DOHH2 (cell line): ENCODE measurements around the gene RIPK3.

ENCODE experiments used
- H3F3A ChIP-seq: fragments of 200-600 bp; sonication (generic), shearing (Covaris generic); 2 replicates; pipeline ENCODE4 v1.6.0; 2016; ENCODE audit warnings: antibody characterized with exemption, mild to moderate bottlenecking; ENCODE audit not compliant: control insufficient read depth, insufficient read depth
- H3K27ac ChIP-seq: fragments of 200-600 bp; sonication (generic); 2 replicates; pipeline ENCODE4 v1.5.1; 2014; ENCODE audit warnings: low read depth, mild to moderate bottlenecking, low read length, moderate library complexity
- H3K27me3 ChIP-seq: fragments of 200-600 bp; sonication (generic); 2 replicates; pipeline ENCODE4 v1.6.1; 2014; ENCODE audit warnings: mild to moderate bottlenecking, low read length, mixed read lengths; ENCODE audit not compliant: control insufficient read depth
- H3K36me3 ChIP-seq: fragments of 200-600 bp; sonication (generic); 2 replicates; pipeline ENCODE4 v1.6.1; 2014; ENCODE audit warnings: mild to moderate bottlenecking, low read length, moderate library complexity, mixed read lengths; ENCODE audit not compliant: control insufficient read depth
- H3K4me1 ChIP-seq: fragments of 200-600 bp; sonication (generic); 2 replicates; pipeline ENCODE4 v1.6.1; 2014; ENCODE audit warnings: mild to moderate bottlenecking, low read length, mixed read lengths; ENCODE audit not compliant: control insufficient read depth
- H3K4me2 ChIP-seq: fragments of 200-600 bp; sonication (generic); 2 replicates; pipeline ENCODE4 v1.6.0; 2014; ENCODE audit warnings: mild to moderate bottlenecking, low read length, moderate library complexity
- H3K4me3 ChIP-seq: fragments of 200-600 bp; sonication (generic); 2 replicates; pipeline ENCODE4 v1.5.1; 2014; ENCODE audit warnings: mild to moderate bottlenecking, low read length, mixed read lengths
- H3K79me2 ChIP-seq: fragments of 200-600 bp; sonication (generic); 2 replicates; pipeline ENCODE4 v1.6.1; 2014; ENCODE audit warnings: mild to moderate bottlenecking, low read length, mixed read lengths; ENCODE audit not compliant: control insufficient read depth
- H3K9me2 ChIP-seq: fragments of 200-600 bp; sonication (generic); replicated peaks from 2 replicates; pipeline ENCODE4 v1.6.1; 2014; ENCODE audit warnings: mild to moderate bottlenecking, low read length, mixed read lengths; ENCODE audit not compliant: control insufficient read depth
- H3K9me3 ChIP-seq: fragments of 200-600 bp; sonication (generic); 2 replicates; pipeline ENCODE4 v1.6.1; 2014; ENCODE audit warnings: antibody characterized with exemption, low read length, mixed read lengths; ENCODE audit not compliant: control insufficient read depth, insufficient read depth
- H4K20me1 ChIP-seq: fragments of 200-600 bp; sonication (generic); 2 replicates; pipeline ENCODE4 v1.6.0; 2014; ENCODE audit warnings: low read depth, mild to moderate bottlenecking, antibody characterized with exemption, low read length, moderate library complexity; ENCODE audit not compliant: control insufficient read depth, insufficient read depth
- EZH2phosphoT487 ChIP-seq: fragments of 200-600 bp; sonication (generic); IDR thresholded peaks from 2 replicates; pipeline ENCODE4 v1.6.1; 2017; ENCODE audit warnings: borderline replicate concordance, mild to moderate bottlenecking, antibody characterized with exemption, low read length, moderate library complexity, mixed read lengths
- TF ChIP-seq, protein P1 (sequence below): fragments of 200-600 bp; sonication (generic); IDR thresholded peaks from one replicate; pipeline ENCODE4 v1.5.1; 2014; ENCODE audit warnings: antibody characterized with exemption, mild to moderate bottlenecking, low read depth, low read length; ENCODE audit not compliant: poor library complexity, severe bottlenecking

RIPK3 gene

DNA sequence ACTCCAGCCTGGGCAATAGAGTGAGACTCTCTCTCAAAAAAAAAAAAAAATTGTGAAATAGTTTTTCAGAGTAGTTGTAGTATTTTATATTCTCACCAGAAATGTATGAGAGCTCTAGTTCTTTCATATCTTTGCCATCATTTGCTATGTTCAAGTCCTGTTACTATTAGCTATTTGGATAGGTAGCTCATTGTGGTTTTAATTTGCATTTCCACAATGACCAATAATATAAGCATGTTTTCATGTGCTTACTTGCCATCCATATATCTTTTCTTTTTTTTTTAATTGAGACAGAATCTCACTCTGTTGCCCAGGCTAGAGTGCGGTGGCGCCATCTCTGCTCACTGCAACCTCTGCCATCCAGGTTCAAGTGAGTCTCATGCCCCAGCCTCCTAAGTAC lies 8.4 kb upstream of the RIPK3 start:
- TF ChIP-seq, protein P1, sequence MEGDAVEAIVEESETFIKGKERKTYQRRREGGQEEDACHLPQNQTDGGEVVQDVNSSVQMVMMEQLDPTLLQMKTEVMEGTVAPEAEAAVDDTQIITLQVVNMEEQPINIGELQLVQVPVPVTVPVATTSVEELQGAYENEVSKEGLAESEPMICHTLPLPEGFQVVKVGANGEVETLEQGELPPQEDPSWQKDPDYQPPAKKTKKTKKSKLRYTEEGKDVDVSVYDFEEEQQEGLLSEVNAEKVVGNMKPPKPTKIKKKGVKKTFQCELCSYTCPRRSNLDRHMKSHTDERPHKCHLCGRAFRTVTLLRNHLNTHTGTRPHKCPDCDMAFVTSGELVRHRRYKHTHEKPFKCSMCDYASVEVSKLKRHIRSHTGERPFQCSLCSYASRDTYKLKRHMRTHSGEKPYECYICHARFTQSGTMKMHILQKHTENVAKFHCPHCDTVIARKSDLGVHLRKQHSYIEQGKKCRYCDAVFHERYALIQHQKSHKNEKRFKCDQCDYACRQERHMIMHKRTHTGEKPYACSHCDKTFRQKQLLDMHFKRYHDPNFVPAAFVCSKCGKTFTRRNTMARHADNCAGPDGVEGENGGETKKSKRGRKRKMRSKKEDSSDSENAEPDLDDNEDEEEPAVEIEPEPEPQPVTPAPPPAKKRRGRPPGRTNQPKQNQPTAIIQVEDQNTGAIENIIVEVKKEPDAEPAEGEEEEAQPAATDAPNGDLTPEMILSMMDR = no peak
- TF ChIP-seq EZH2phosphoT487 = no peak
- no peaks in the 10 kb centered on the region for H3K79me2 ChIP-seq

DNA sequence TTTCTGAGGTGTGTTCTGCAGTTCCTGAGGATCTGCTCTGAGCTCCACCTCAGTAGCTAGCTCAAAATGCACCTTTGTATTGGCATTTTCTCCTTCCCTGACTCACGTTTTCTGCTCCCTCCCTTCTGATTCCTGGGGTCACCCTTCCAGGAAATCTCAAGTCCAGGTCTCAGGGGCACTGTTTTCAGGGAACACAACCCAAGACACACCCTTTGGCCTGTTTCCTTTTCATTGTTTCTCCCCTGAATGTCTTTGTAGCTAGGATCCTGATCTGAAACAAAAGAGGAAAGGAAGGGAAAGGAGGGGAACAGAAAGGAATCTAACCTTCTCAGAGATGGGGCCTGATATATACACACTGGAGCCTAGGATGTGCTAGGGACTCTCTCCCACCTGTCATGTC lies 7.3 kb upstream of the RIPK3 start:
- Histone ChIP-seq H3K27me3 (peaks cover 45% of the 10 kb centered on the region), H3K79me2 (no peaks in the 10 kb centered on the region), H3K9me3 (no peaks in the 10 kb centered on the region), H3K36me3 (no peaks in the 10 kb centered on the region), H3K9me2 (no peaks in the 10 kb centered on the region), H4K20me1 (no peaks in the 10 kb centered on the region), H3K4me2 (no peak overlapping the region), H3K27ac (no peak overlapping the region), H3K4me1 (no peaks in the 10 kb centered on the region), H3K4me3 (no peak overlapping the region), H3F3A (no peaks in the 10 kb centered on the region; the same call in 1 of the 2 replicates)
- no peak for TF ChIP-seq EZH2phosphoT487
- TF ChIP-seq, protein P1 = no peak

More for the DNA sequence above, 8.4 kb upstream of the RIPK3 start:
- H3K9me2 ChIP-seq = no peaks in the 10 kb centered on the region
- no peaks in the 10 kb centered on the region for H4K20me1 ChIP-seq
- H3K36me3 ChIP-seq = no peaks in the 10 kb centered on the region
- no peaks in the 10 kb centered on the region for H3K9me3 ChIP-seq
- H3K4me2 ChIP-seq = no peak overlapping the region
- no peaks in the 10 kb centered on the region; the same call in 1 of the 2 replicates for H3F3A ChIP-seq
- H3K27me3 ChIP-seq = peaks cover 46% of the 10 kb centered on the region
- no peak overlapping the region for H3K4me3 ChIP-seq
- no peaks in the 10 kb centered on the region for H3K4me1 ChIP-seq
- H3K27ac ChIP-seq = no peak overlapping the region

DNA sequence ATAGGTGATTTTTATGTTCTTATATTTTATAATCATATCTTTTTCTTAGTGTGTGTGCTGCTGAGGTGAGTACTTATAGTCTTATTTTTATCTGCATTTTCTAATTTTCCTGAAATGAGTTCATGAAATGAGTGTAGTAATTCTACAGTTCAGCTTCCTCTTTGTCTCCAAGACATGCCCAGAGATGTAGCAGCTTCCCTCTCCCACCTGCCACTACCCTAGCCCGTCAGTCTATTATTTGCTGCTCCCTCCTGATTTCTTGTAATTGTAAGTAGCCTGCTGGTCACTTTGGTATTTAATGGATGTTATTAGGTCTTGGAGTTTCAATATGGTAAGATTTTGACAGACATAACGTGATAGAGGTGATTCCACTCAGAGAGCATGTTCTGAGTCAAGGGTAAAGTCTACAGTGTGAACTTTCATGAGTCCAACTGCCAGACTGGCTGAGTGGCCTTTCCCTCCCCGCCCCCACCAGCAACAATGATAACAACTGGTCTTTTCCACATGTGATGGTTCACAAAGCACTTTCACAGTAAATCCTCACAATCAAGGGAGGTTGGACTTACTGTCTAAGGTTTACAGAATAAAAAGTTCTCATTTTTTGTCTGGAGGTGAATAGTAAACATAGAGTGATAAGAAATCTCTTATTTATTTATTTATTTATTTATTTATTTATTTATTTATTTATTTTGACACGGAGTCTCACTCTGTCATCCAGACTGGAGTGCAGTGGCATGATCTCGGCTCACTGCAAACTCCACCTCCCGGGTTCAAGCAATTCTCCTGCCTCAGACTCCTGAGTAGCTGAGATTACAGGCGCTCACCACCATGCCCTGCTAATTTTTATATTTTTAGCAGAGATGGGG lies 4.2 kb upstream of the RIPK3 start:
- Histone ChIP-seq H3F3A (no peaks in the 10 kb centered on the region; the same call in 1 of the 2 replicates), H4K20me1 (no peaks in the 10 kb centered on the region), H3K9me2 (no peaks in the 10 kb centered on the region), H3K4me3 (no peak overlapping the region), H3K36me3 (no peaks in the 10 kb centered on the region), H3K9me3 (no peaks in the 10 kb centered on the region), H3K79me2 (no peaks in the 10 kb centered on the region), H3K27ac (no peak overlapping the region), H3K4me2 (no peak overlapping the region), H3K27me3 (peaks cover 27% of the 10 kb centered on the region), H3K4me1 (peaks cover 12% of the 10 kb centered on the region)
- TF ChIP-seq EZH2phosphoT487 = no peak
- TF ChIP-seq, protein P1 = no peak
